Caco-2 (cell line): ENCODE measurements around the gene AGTRAP. TPM values are rescaled to one million over a fixed set of nuclear protein-coding genes. Genes with fewer than 3 reads are reported as not detected.

Experiments used
- BruUV-seq: library from RNA; stranded (reverse); fragments of 400-500 nt; replicated peaks from 2 replicates; lab custom pipeline; 2021; lab: Mats Ljungman, UMichigan
- CTCF ChIA-PET: fragments of 300-600 bp; sonication (Branson Sonifier 250); formaldehyde crosslinking; loops from one replicate; lab custom pipeline; 2022; ENCODE audit warnings: antibody characterized with exemption; lab: Charles Lee
- POLR2A ChIA-PET: fragments of 300-600 bp; sonication (Branson Sonifier 250); formaldehyde crosslinking; loops from one replicate; lab custom pipeline; 2022; ENCODE audit warnings: antibody characterized with exemption; lab: Charles Lee
- DNase-seq, 2 experiments: peaks; one replicate each; pipeline versions ENCODE4 v3.0.0 to v3.0.0-alpha.2; 2020 to 2022
- H3K27me3 ChIP-seq: replicated peaks from 2 replicates; pipeline ENCODE4 v1.6.0; 2011; ENCODE audit warnings: low read length; ENCODE audit not compliant: control insufficient read depth, insufficient read depth
- H3K36me3 ChIP-seq: 2 replicates; pipeline ENCODE4 v1.5.1; 2011; ENCODE audit warnings: low read length; ENCODE audit not compliant: control insufficient read depth, insufficient read depth
- H3K4me1 ChIP-seq: fragments of 250-450 bp; sonication (Bioruptor Pico); 2 replicates; pipeline ENCODE4 v1.5.1; 2020; ENCODE audit warnings: mild to moderate bottlenecking
- H3K4me3 ChIP-seq: 2 replicates; pipeline ENCODE4 v1.5.1; 2011; ENCODE audit warnings: low read depth, mild to moderate bottlenecking, control low read depth, low read length
- H3K9me3 ChIP-seq: fragments of 250-450 bp; sonication (Bioruptor Pico); 2 replicates; pipeline ENCODE4 v1.5.1; 2020; ENCODE audit warnings: mild to moderate bottlenecking, moderate library complexity
- H3K27ac Mint-ChIP-seq: one replicate; pipeline ENCODE4 v1.8.0; 2022; ENCODE audit warnings: mixed read lengths; ENCODE audit not compliant: unreplicated experiment
- H3K27me3 Mint-ChIP-seq: one replicate; pipeline ENCODE4 v1.8.0; 2022; ENCODE audit warnings: mixed read lengths; ENCODE audit not compliant: insufficient read depth, unreplicated experiment
- H3K36me3 Mint-ChIP-seq: one replicate; pipeline ENCODE4 v1.8.0; 2022; ENCODE audit warnings: mild to moderate bottlenecking, mixed read lengths; ENCODE audit not compliant: insufficient read depth, unreplicated experiment
- H3K4me1 Mint-ChIP-seq: one replicate; pipeline ENCODE4 v1.8.0; 2022; ENCODE audit warnings: low read depth, mixed read lengths; ENCODE audit not compliant: unreplicated experiment
- H3K4me3 Mint-ChIP-seq: one replicate; pipeline ENCODE4 v1.8.0; 2022; ENCODE audit warnings: mild to moderate bottlenecking, moderate library complexity, mixed read lengths; ENCODE audit not compliant: unreplicated experiment
- H3K9me3 Mint-ChIP-seq: one replicate; pipeline ENCODE4 v1.8.0; 2022; ENCODE audit warnings: mixed read lengths; ENCODE audit not compliant: unreplicated experiment
- CTCF ChIP-seq, 2 experiments: fragments of 200-600 bp in 1 of 2; IDR thresholded peaks; 1 replicate in 1 of 2; 2 replicates in 1 of 2; pipeline versions ENCODE4 v1.5.1 to v1.8.0; 2011 to 2022; ENCODE audit warnings: antibody characterized with exemption in 1 of 2, control low read depth in 1 of 2, inconsistent platforms in 1 of 2, low read depth in 1 of 2, low read length in 1 of 2, mild to moderate bottlenecking in 1 of 2, moderate library complexity in 1 of 2; ENCODE audit not compliant: insufficient read depth in 1 of 2, severe bottlenecking in 1 of 2, unreplicated experiment in 1 of 2
- intact Hi-C: fragments of 100-400 bp; cut with micrococcal nuclease; formaldehyde crosslinking; loops from one replicate; pipeline ENCODE4 v1.10.0; 2022; ENCODE audit not compliant: unreplicated experiment
- total RNA-seq: library from RNA; stranded (reverse); gene quantifications from 2 replicates; pipeline ENCODE4 v1.2.3, GENCODE V29; 2022

Gene AGTRAP
- total RNA-seq, 1 experiment from 2014 or later: 44.4 TPM

GRCh38 chr1:11703357-11704193, 32.4 kb upstream of the AGTRAP start:
- TF ChIP-seq CTCF (IDR thresholded peaks at IDR 0.05; ENCODE audit: insufficient read depth in 1 of 2, low read depth in 1 of 2, low read length in 1 of 2, severe bottlenecking in 1 of 2, unreplicated experiment in 1 of 2): no peak
- no peaks in the 10 kb centered on the region for H3K9me3 ChIP-seq
- Mint-ChIP-seq H3K4me1 (no peaks in the 10 kb centered on the region), H3K27ac (no peak overlapping the region), H3K36me3 (no peaks in the 10 kb centered on the region), H3K4me3 (no peak overlapping the region), H3K9me3 (no peaks in the 10 kb centered on the region), H3K27me3 (peaks cover 4% of the 10 kb centered on the region)
- intact Hi-C loops: no loop called here
- H3K27me3 ChIP-seq: no peaks in the 10 kb centered on the region; the same call in none of the 2 replicates
- CTCF ChIA-PET: no interaction called here
- POLR2A ChIA-PET: no interaction called here
- H3K4me3 ChIP-seq: no peak overlapping the region
- BruUV-seq: no TSS peak
- H3K4me1 ChIP-seq: no peaks in the 10 kb centered on the region
- no peak for DNase-seq
- H3K36me3 ChIP-seq: no peaks in the 10 kb centered on the region

- no peaks in the 10 kb centered on the region for H3K36me3 Mint-ChIP-seq
- ChIA-PET CTCF (no interaction called here), POLR2A (no interaction called here)
- H3K4me1 Mint-ChIP-seq: peaks cover 4% of the 10 kb centered on the region
- H3K4me1 ChIP-seq: no peaks in the 10 kb centered on the region
- no peaks in the 10 kb centered on the region for H3K36me3 ChIP-seq
- no peak for TF ChIP-seq CTCF (IDR thresholded peaks at IDR 0.05; ENCODE audit: insufficient read depth in 1 of 2, low read depth in 1 of 2, low read length in 1 of 2, severe bottlenecking in 1 of 2, unreplicated experiment in 1 of 2)
- no TSS peak for BruUV-seq
- H3K27me3 ChIP-seq: no peaks in the 10 kb centered on the region; the same call in none of the 2 replicates
- intact Hi-C loops: no loop called here
- H3K9me3 ChIP-seq: no peaks in the 10 kb centered on the region
- no peak overlapping the region for H3K4me3 Mint-ChIP-seq
- no peak for DNase-seq
- no peaks in the 10 kb centered on the region for H3K9me3 Mint-ChIP-seq
- no peak overlapping the region for H3K4me3 ChIP-seq
- H3K27ac Mint-ChIP-seq: no peak overlapping the region
- peaks cover 4% of the 10 kb centered on the region for H3K27me3 Mint-ChIP-seq
Observed at GRCh38 chr1:11704194-11704529, 31.8 kb upstream of the AGTRAP start.

GRCh38 chr1:11704691-11705475, 31.1 kb upstream of the AGTRAP start:
- H3K9me3 ChIP-seq: no peaks in the 10 kb centered on the region
- H3K36me3 ChIP-seq: no peaks in the 10 kb centered on the region
- no peaks in the 10 kb centered on the region for H3K36me3 Mint-ChIP-seq
- POLR2A ChIA-PET: no interaction called here
- CTCF ChIA-PET: no interaction called here
- H3K27ac Mint-ChIP-seq: no peak overlapping the region
- intact Hi-C loops: no loop called here
- H3K27me3 Mint-ChIP-seq: peaks cover 4% of the 10 kb centered on the region
- no peak overlapping the region for H3K4me3 Mint-ChIP-seq
- H3K4me3 ChIP-seq: no peak overlapping the region
- H3K4me1 Mint-ChIP-seq: peaks cover 4% of the 10 kb centered on the region
- no peaks in the 10 kb centered on the region for H3K9me3 Mint-ChIP-seq
- no TSS peak for BruUV-seq
- H3K27me3 ChIP-seq: no peaks in the 10 kb centered on the region; the same call in none of the 2 replicates
- DNase-seq: no peak
- no peak for TF ChIP-seq CTCF (IDR thresholded peaks at IDR 0.05; ENCODE audit: insufficient read depth in 1 of 2, low read depth in 1 of 2, low read length in 1 of 2, severe bottlenecking in 1 of 2, unreplicated experiment in 1 of 2)
- H3K4me1 ChIP-seq: no peaks in the 10 kb centered on the region
